ENCODE measurements around the gene SLC25A39.
"Not testable (repeated sequence)": the region's sequence is repeated elsewhere in the genome, so short reads cannot be mapped to it uniquely, and the experiment has no call there.

SLC25A39 gene

DNA sequence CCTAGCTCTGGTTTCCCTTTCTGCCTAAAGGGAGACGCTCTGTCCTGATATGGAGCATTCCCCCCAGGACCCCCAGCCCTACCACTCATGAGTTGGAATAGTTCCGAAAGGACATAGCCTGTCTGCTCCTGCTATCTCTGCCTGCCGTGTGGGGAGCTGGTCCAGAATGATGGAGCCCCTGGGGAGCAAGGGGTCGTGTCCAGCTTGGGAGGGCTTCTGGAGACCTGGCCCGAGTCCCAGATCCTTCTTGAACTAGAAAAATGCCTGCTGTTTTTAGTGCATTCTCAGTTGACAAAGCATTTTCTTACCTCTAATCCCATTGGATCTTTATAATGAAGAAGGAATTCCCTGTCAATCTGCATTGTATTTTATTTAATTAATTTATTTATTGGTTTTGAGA lies 11.3 kb upstream of the SLC25A39 start:
- no peak for DNase-seq (ENCODE audit: low read depth in 4 of 4, low spot score in 1 of 4)

DNA sequence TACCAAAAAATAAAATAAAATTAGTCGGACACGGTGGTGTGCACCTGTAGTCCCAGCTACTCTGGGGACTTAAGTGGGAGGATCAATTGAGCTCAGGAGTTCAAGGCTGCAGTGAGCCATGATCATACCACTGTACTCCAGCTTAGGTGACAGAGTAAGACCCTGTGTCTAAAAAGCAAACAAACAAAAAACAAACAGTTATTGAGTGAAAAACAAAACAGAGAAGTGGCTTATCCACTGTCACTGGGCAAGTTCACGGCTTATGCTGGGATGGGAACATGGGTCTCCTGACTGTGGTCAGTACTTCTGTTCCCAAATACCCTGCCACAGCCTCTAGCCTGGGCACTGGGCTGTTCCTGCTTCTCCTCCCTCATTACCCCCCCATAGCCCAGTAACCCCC lies 10.9 kb upstream of the SLC25A39 start:
- no peak for DNase-seq (ENCODE audit: low read depth in 4 of 4, low spot score in 1 of 4)

DNA sequence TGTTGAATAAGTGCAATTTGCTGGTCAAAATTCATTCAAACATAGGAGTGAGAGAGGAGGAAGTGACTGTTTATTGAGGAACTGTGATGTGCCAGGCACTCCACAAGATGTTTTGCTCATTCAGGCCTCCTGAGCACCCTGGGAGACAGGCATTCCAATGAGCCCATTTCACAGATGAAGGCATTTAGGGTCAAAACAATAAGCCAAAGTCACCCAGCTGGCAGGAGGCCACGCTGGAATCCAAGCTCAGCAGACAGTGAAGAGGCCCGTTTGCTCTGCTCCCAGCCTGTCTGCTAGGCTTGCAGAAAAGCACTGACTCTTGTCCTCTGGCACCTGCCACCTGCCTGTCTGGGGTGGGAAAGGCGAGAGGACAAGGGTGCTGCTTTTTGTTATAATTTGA lies 10.1 kb upstream of the SLC25A39 start:
- DNase-seq (ENCODE audit: low read depth in 4 of 4, low spot score in 1 of 4): no peak

- DNase-seq (ENCODE audit: low read depth in 4 of 4, low spot score in 1 of 4): no peak
Observed at GRCh38 chr17:44334315-44334714, 9.7 kb upstream of the SLC25A39 start.

DNA sequence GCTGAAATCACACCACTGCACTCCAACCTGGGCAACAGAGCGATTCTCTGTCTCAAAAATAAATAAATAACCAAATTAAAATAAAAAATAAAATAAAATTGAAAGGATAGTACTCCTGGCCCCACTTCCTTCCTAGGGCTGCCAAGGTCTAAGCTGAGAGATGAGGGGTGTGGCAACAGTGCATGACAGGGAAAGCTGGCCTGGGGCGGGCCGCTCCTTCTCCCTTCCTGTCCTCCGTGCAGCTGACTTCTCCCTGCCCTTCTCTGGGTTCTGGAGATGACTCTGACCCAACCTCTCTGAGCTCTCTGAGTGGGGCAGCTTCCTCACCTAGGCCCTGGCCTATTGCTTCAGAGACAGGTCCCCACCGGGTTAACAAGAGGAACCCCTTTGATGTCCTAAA lies 8.7 kb upstream of the SLC25A39 start:
- DNase-seq (ENCODE audit: low read depth in 4 of 4, low spot score in 1 of 4): no peak

DNA sequence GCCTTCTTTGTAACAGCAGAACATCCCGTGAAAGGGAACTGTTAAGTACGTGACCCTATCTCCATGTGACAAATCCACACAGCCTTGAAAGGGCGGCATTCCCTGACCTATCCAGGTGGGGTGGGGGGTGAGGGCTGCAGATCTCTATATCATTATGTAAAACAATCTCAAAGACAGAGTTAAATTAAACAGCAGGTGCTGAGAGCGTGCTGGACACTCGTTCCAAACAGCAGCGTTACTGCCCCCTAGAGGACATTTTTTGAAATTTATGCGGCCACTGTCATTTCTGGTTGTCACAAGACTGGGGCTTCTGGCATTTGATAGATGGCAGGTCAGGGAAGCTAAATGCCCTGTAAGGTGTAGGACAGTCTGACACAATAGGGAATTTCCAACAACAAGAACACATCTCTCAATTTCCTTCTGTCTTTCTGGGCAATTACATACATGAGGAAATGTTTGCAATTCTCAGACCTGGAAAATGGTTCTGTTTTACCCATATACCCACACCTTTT lies 6.7 kb upstream of the SLC25A39 start:
- peak in 2 of 4 experiments; percentile 48 to 63 for DNase-seq (ENCODE audit: low read depth in 4 of 4, low spot score in 1 of 4)

DNA sequence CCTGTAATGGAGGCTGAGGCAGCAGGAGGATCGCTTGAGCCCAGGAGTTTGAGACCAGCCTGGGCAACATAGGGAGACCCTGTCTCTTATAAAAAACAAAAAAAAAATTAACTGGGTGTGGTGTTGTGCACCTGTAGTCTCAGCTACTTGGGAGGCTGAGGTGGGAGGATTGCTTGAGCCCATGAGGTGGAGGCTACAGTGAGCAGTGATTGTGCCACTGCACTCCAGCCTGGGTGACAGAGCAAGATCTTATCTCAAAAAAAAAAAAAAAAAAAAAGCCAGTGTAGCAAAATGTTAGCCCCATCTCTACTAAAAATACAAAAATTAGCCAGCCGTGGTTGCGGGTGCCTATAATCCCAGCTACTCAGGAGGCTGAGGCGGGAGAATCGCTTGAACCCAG lies 5.6 kb upstream of the SLC25A39 start:
- not testable (repeated sequence) for DNase-seq (ENCODE audit: low read depth in 4 of 4, low spot score in 1 of 4)

DNA sequence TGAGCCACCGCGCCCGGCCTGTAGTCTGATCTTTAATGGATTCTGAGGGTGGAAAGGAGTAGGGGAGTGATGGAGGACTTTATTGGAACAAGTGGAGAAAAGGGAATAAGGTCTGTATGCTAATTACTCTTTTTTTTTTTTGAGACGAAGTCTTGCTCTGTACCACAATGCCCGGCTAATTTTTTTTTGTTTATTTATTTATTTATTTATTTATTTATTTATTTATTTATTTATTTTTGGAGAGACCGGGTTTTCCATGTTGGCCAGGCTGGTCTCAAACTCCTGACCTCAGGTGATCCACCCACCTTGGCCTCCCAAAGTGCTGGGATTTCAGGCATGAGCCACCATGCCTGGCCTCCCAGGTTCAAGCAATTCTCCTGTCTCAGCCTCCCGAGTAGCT lies 4.9 kb upstream of the SLC25A39 start:
- DNase-seq (ENCODE audit: low read depth in 4 of 4, low spot score in 1 of 4): not testable (repeated sequence)

GRCh38 chr17:44327715-44328449 lies 3.3 kb upstream of the SLC25A39 start:
- no peak for DNase-seq (ENCODE audit: low read depth in 4 of 4, low spot score in 1 of 4)

GRCh38 chr17:44326861-44327444 lies 2.3 kb upstream of the SLC25A39 start:
- peak; percentile 63 to 89 (median 84) for DNase-seq (ENCODE audit: low read depth in 4 of 4, low spot score in 1 of 4)

DNA sequence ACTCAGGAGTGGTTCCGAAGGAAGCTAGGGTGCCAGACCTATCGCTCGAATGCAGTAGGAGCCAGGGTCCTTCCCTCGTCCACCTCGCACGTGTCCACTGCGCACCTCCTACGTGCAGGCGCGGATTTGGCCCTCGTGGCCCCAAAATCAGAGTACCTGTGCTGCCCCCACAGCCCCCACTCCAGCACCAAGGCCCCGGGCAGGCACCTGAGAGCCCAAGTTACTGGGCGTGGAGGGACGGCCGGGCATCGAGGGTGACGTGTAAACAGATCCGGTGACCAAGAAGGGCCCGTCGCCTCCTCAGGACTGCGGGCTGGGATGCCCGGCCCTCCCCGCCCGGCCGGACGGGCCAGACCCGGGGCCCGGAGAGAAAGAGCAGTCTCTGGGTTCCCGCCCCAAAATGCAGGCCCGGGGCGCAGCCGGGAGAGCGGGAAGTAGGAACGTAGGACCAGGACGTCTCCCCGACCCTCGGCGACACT lies 492 bp downstream of the SLC25A39 start:
- DNase-seq (ENCODE audit: low read depth in 4 of 4, low spot score in 1 of 4): no peak

DNA sequence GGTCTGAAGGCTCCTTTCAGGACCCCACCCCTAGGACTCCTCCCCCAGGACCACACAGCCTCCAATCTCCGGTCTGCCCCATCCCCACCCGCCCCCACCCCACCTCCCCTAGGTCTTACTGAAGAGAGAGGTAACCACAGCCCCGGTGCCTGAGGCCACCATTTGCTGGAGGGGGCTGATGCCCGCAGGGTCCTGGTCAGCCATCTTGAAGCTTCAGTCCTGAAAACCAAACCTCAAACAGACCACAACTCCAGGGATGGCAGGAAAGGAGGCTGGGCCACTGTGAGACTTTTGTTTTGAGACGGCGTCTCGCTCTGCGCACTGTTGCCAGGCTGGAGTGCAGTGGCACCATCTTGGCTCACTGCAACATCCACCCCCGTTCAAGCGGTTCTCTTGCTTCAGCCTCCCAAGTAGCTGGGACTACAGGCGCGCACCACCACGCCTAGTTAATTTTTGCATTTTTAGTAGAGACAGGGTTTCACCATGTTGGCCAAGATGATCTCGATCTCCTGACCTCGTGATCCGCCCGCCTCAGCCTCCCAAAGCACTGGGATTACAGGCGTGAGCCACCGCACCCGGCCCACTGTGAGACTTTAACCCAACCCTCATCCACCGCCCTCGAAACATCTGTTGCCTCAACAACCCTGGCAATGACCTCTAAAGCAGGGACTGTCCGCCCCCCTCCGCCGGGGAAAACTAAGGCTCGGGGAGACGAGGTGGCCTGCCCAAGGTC lies 1.1 kb downstream of the SLC25A39 start:
- no peak for DNase-seq (ENCODE audit: low read depth in 4 of 4, low spot score in 1 of 4)

GRCh38 chr17:44322236-44322895 lies 2.3 kb downstream of the SLC25A39 start:
- DNase-seq (ENCODE audit: low read depth in 4 of 4, low spot score in 1 of 4): no peak

DNA sequence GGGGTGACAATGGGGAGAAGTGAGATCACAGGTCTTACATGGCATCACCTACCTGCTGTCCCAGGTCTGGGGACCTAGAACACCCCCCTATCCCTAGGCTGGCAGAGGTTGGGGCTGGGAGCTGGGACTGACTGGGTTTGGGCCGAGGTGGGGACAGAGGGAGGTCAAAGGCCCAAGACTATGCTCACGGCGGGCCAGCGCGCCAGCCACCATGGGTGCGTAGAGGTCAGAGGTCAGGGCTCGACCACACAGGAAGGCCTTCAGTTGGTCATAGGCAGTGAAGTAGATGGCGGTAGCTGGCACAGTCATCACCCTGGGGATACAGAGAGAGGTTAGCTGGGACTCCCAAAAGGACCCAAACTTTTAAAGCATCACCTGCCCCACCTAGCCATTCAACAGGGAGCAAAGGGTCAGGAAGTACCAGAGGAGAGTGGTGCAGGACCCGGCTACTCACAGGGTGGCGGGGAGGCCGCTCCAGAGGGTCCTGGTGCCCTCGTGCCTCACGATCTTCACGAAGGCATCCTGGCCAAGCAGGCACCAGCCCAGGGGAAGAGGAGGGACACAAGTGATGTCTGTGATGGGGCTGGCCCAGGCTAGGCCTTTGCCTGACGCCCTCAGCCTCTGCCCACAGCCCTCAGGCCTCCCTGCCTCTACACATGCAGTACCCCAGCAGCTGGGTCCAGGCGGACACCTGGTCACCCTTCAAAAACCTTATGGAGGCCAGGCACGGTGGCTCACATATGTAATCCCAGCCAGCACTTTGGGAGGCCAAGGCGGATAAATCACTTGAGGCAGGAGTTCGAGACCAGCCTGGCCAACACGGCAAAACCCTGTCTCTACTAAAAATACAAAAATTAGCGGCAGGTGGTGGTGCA lies 3.1 kb downstream of the SLC25A39 start:
- DNase-seq (ENCODE audit: low read depth in 4 of 4, low spot score in 1 of 4): no peak

GRCh38 chr17:44320066-44320465 lies 4.6 kb downstream of the SLC25A39 start:
- no peak for DNase-seq (ENCODE audit: low read depth in 4 of 4, low spot score in 1 of 4)

DNA sequence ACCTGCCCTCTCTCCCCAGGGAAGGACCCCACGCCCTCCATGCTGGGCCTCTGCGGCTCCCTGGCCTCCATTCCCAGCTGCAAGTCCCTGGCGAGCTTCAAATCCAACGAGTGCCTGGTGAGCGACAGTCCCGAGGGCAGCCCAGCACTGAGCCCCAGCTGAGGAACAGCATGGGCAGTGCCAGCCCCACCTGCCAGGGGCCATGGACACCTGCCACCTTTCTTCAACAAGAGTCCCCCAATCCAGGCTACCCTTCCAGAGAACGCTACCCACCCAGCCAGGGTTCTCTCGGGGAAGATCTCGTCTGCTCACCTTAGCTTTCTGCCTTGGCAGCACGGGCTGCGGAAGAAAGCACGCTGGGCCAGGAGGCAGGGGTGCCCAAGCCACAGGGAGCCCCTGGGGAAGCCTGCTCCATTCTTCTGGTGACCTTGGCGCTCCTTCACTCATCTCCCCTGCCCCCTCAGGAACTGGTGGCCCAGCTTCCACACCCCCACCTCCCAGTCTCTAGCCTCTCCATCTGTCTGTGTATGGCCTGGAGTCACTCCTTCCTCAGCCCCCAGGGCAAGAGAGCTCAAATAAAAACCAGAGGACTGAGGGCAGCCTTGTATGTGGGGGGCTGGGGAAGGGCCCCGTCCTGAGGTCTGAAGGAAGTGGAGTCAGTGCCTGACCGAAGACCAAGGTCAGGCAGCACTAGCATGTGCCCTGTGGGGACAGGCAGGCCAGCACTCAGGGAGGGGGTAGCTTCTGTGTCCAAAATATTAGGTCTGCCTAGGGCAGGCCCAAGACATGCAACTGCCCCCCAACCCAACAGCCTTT lies 6.3 kb downstream of the SLC25A39 start:
- DNase-seq (ENCODE audit: low read depth in 4 of 4, low spot score in 1 of 4): no peak

- DNase-seq (ENCODE audit: low read depth in 4 of 4, low spot score in 1 of 4): no peak
Observed at GRCh38 chr17:44317545-44317944, 7.1 kb downstream of the SLC25A39 start.

DNA sequence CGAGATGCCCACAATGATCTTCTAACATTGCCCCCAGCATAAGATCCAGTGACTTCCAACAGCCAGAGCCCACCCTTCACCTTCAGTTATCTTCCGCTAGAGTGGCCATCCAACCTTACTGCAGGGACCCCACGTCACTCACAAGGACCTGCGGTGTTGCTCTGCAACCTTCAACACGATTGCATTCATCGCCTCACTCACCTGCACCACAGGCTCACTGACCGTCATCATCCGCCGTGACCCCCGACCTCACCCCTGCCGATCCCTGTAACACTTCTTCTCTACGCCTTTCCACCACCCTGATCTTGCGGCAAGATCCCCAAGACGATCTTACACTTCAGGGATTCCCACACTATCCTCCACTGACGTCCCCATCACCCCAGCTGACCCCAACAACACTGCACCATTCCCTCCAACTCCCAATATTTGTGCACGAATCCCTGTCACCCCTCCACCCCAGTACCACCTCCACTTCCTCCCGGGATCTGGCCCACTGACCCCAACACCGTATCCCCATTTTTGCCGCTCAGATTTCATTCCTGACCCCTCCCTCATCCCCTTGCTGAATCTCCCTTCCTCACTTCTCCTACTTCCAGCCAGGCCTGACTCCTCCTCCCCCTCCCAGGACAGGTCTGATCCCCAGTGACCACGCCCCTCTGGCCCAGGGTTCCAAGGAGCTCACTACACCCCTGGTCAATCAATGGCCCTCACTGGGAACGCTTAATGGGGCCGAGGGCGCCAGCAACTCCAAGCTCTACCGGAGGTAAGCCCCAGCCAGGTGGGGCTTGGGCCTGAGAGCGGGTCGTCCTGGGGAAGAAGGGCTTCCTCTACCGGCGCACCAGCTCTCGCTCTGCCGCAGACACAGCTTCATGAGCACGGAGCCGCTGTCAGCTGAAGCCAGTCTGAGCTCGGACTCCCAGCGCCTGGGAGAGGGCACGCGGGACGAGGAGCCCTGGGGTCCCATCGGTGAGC lies 8.6 kb downstream of the SLC25A39 start:
- no peak for DNase-seq (ENCODE audit: low read depth in 4 of 4, low spot score in 1 of 4)

Data from stimulated activated CD4-positive, alpha-beta T cell treated with anti-CD3 and anti-CD28 coated beads, Interleukin-1b, Interleukin-23, amount 100 ng/mL, for 24 hours (primary cell).